ENCODE results near the gene HOXA7.

The HOXA7 gene

GRCh38 chr7:27146491-27147198, 9.8 kb downstream of the HOXA7 start:
- DNase-seq, result no peak

- DNase-seq, result no peak
These were observed 10.5 kb downstream of the HOXA7 start for GRCh38 chr7:27145914-27146412.

GRCh38 chr7:27145165-27145913, 11.1 kb downstream of the HOXA7 start:
- no peak for DNase-seq

GRCh38 chr7:27144781-27145164, 11.7 kb downstream of the HOXA7 start:
- DNase-seq, result no peak

- no peak for DNase-seq
These were observed 12.3 kb downstream of the HOXA7 start for GRCh38 chr7:27143950-27144780.

GRCh38 chr7:27143023-27143949, 13.2 kb downstream of the HOXA7 start, which contains the start of gene HOXA5:
Gene HOXA5, minus strand, starts transcription at chr7:27143681. Its CDS starts 74 bp downstream, at chr7:27143607.
- no peak for DNase-seq

- no peak for DNase-seq
These were observed 13.9 kb downstream of the HOXA7 start for GRCh38 chr7:27142580-27143022.

- DNase-seq, result no peak
These were observed 14.4 kb downstream of the HOXA7 start for GRCh38 chr7:27141923-27142579.

- no peak for DNase-seq
These were observed 15.1 kb downstream of the HOXA7 start for GRCh38 chr7:27141137-27141922.

GRCh38 chr7:27140126-27140857, 16.2 kb downstream of the HOXA7 start:
- no peak for DNase-seq

GRCh38 chr7:27139334-27140125, 16.9 kb downstream of the HOXA7 start:
- no peak for DNase-seq

GRCh38 chr7:27138985-27139333, 17.5 kb downstream of the HOXA7 start:
- no peak for DNase-seq

- DNase-seq, result no peak
These were observed 18.0 kb downstream of the HOXA7 start for GRCh38 chr7:27138472-27138871.

- no peak for DNase-seq
These were observed 18.7 kb downstream of the HOXA7 start for GRCh38 chr7:27137640-27138315.

- peak in 1 of 5 experiments; percentile 53 for DNase-seq
These were observed 22.1 kb downstream of the HOXA7 start for GRCh38 chr7:27134392-27134791.

GRCh38 chr7:27133409-27134231, 22.9 kb downstream of the HOXA7 start:
- no peak for DNase-seq

- no peak for DNase-seq
These were observed 23.5 kb downstream of the HOXA7 start for GRCh38 chr7:27132978-27133377.
